ENCODE measurements around the gene LIN7B.

The LIN7B gene

GRCh38 chr19:49132974-49133609, 18.9 kb downstream of the LIN7B start:
- no peak overlapping the region for H3K4me3 ChIP-seq (ENCODE audit: low read depth, low read length)
- H3K36me3 ChIP-seq (ENCODE audit: control insufficient read depth, insufficient read depth, low read length): no peaks in the 10 kb centered on the region
- no peak overlapping the region for H3K4me2 ChIP-seq (ENCODE audit: low read length)
- H3K79me2 ChIP-seq: no peaks in the 10 kb centered on the region
- H2AFZ ChIP-seq: no peak overlapping the region
- no peaks in the 10 kb centered on the region for H3K27me3 ChIP-seq (ENCODE audit: control insufficient read depth, insufficient read depth, low read length)
- TF ChIP-seq CTCF (IDR thresholded peaks at IDR 0.05): no peak
- no peaks in the 10 kb centered on the region for H3K9me3 ChIP-seq (ENCODE audit: control insufficient read depth, low read length)
- no peak overlapping the region for H3K27ac ChIP-seq
- H3K4me1 ChIP-seq: no peaks in the 10 kb centered on the region
- H3K9ac ChIP-seq: no peak overlapping the region

- Histone ChIP-seq H3K27ac (no peak overlapping the region), H3K27me3 (ENCODE audit: control insufficient read depth, insufficient read depth, low read length) (no peaks in the 10 kb centered on the region), H3K4me1 (no peaks in the 10 kb centered on the region), H3K9me3 (ENCODE audit: control insufficient read depth, low read length) (no peaks in the 10 kb centered on the region), H3K79me2 (no peaks in the 10 kb centered on the region), H3K36me3 (ENCODE audit: control insufficient read depth, insufficient read depth, low read length) (no peaks in the 10 kb centered on the region), H3K4me3 (ENCODE audit: low read depth, low read length) (no peak overlapping the region), H2AFZ (peak overlapping the region; percentile 3), H3K4me2 (ENCODE audit: low read length) (no peak overlapping the region), H3K9ac (no peak overlapping the region)
- TF ChIP-seq CTCF (IDR thresholded peaks at IDR 0.05): no peak
These were observed 19.7 kb downstream of the LIN7B start for GRCh38 chr19:49133621-49134454.

GRCh38 chr19:49135686-49136085, 21.5 kb downstream of the LIN7B start:
- H3K4me3 ChIP-seq (ENCODE audit: low read depth, low read length): no peak overlapping the region

GRCh38 chr19:49136771-49137171, 22.6 kb downstream of the LIN7B start:
- Histone ChIP-seq H3K27me3 (ENCODE audit: control insufficient read depth, insufficient read depth, low read length) (no peaks in the 10 kb centered on the region), H3K79me2 (no peaks in the 10 kb centered on the region), H3K4me1 (no peaks in the 10 kb centered on the region), H2AFZ (no peak overlapping the region), H3K9ac (no peak overlapping the region), H3K9me3 (ENCODE audit: control insufficient read depth, low read length) (no peaks in the 10 kb centered on the region), H3K4me2 (ENCODE audit: low read length) (no peak overlapping the region), H3K27ac (no peak overlapping the region), H3K36me3 (ENCODE audit: control insufficient read depth, insufficient read depth, low read length) (no peaks in the 10 kb centered on the region), H3K4me3 (ENCODE audit: low read depth, low read length) (no peak overlapping the region)
- TF ChIP-seq CTCF (IDR thresholded peaks at IDR 0.05): no peak

More at GRCh38 chr19:49135686-49136085, 21.5 kb downstream of the LIN7B start:
- H3K4me2 ChIP-seq (ENCODE audit: low read length): no peak overlapping the region
- no peak overlapping the region for H2AFZ ChIP-seq
- no peaks in the 10 kb centered on the region for H3K4me1 ChIP-seq
- H3K9me3 ChIP-seq (ENCODE audit: control insufficient read depth, low read length): no peaks in the 10 kb centered on the region
- no peaks in the 10 kb centered on the region for H3K36me3 ChIP-seq (ENCODE audit: control insufficient read depth, insufficient read depth, low read length)
- TF ChIP-seq CTCF (IDR thresholded peaks at IDR 0.05): no peak
- no peak overlapping the region for H3K27ac ChIP-seq
- H3K27me3 ChIP-seq (ENCODE audit: control insufficient read depth, insufficient read depth, low read length): no peaks in the 10 kb centered on the region
- H3K79me2 ChIP-seq: no peaks in the 10 kb centered on the region
- no peak overlapping the region for H3K9ac ChIP-seq

All from parathyroid adenoma (tissue), 2 donors.